ENCODE measurements around the gene HYAL3.
"Not testable (repeated sequence)": the region's sequence is repeated elsewhere in the genome, so short reads cannot be mapped to it uniquely, and the experiment has no call there.

DNA sequence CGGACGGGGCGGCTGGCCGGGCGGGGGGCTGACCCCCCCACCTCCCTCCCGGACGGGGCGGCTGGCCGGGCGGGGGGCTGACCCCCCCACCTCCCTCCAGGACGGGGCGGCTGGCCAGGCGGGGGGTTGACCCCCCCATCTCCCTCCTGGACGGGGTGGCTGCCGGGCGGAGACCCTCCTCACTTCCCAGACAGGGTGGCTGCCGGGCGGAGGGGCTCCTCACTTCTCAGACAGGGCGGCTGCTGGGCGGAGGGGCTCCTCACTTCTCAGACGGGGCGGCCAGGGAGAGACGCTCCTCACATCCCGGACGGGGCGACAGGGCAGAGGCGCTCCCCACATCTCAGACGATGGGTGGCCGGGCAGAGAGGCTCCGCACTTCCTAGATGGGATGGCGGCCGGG is 12.8 kb upstream of the HYAL3 start:
- TF ChIP-seq CTCF, EP300, POLR2A, POLR2AphosphoS5 (IDR thresholded peaks at IDR 0.05): not testable (repeated sequence)

All from sigmoid colon (tissue), 4 donors.